ENCODE measurements around the gene CNPPD1.
A peak's percentile ranks its signal among the peaks of the same experiment; 100 is the strongest.

CNPPD1 gene

GRCh38 chr2:219163156-219163555, 13.6 kb downstream of the CNPPD1 start:
- H3K27ac ChIP-seq (ENCODE audit: low read depth, low read length): no peak overlapping the region
- no peak overlapping the region for H3K23ac ChIP-seq (ENCODE audit: low read length)
- no peak overlapping the region for H2BK120ac ChIP-seq (ENCODE audit: low read depth, low read length)
- no peaks in the 10 kb centered on the region for H3K79me2 ChIP-seq (ENCODE audit: control insufficient read depth, insufficient read depth, low read length)
- H3K79me1 ChIP-seq (ENCODE audit: low read length): no peaks in the 10 kb centered on the region
- no peak overlapping the region for H3K4me2 ChIP-seq (ENCODE audit: low read length)
- WGBS (ENCODE audit: extremely low coverage, insufficient coverage, low lambda C conversion rate): no CpG with 5 or more reads among the region's 6 CpGs
- H3K4me1 ChIP-seq (ENCODE audit: control insufficient read depth, low read depth, low read length): peaks cover 3% of the 10 kb centered on the region
- no peak overlapping the region for H2BK15ac ChIP-seq (replicated peaks; ENCODE audit: low read depth)
- H3K56ac ChIP-seq (ENCODE audit: low read length): no peak overlapping the region
- H2AK5ac ChIP-seq (ENCODE audit: low read length): no peak overlapping the region
- no peak overlapping the region for H3K4me3 ChIP-seq (ENCODE audit: low read length)
- H3K4ac ChIP-seq (ENCODE audit: low read depth, low read length): no peak overlapping the region
- H3K18ac ChIP-seq (ENCODE audit: low read length): no peak overlapping the region
- H3K36me3 ChIP-seq (ENCODE audit: control insufficient read depth, insufficient read depth, low read length): no peaks in the 10 kb centered on the region
- DNase-seq: no peak
- H3K9ac ChIP-seq (ENCODE audit: low read length): no peak overlapping the region
- H2BK5ac ChIP-seq (ENCODE audit: low read length): no peak overlapping the region
- no peaks in the 10 kb centered on the region for H3K27me3 ChIP-seq (ENCODE audit: insufficient read depth, low read length, poor library complexity)
- H4K8ac ChIP-seq (ENCODE audit: low read depth, low read length): no peak overlapping the region
- H4K5ac ChIP-seq (ENCODE audit: low read length): no peak overlapping the region

GRCh38 chr2:219161097-219161496, 15.6 kb downstream of the CNPPD1 start:
- Histone ChIP-seq H3K27me3 (ENCODE audit: insufficient read depth, low read length, poor library complexity) (no peaks in the 10 kb centered on the region), H3K36me3 (ENCODE audit: control insufficient read depth, insufficient read depth, low read length) (peaks cover 2% of the 10 kb centered on the region), H2BK5ac (ENCODE audit: low read length) (no peak overlapping the region), H3K79me2 (ENCODE audit: control insufficient read depth, insufficient read depth, low read length) (no peaks in the 10 kb centered on the region), H3K18ac (ENCODE audit: low read length) (no peak overlapping the region), H4K8ac (ENCODE audit: low read depth, low read length) (no peak overlapping the region), H3K27ac (ENCODE audit: low read depth, low read length) (no peak overlapping the region), H2BK15ac (replicated peaks; ENCODE audit: low read depth) (no peak overlapping the region), H3K4me3 (ENCODE audit: low read length) (peak overlapping the region; percentile 16), H3K4me2 (ENCODE audit: low read length) (peak overlapping the region; percentile 48), H3K4me1 (ENCODE audit: control insufficient read depth, low read depth, low read length) (peaks cover 3% of the 10 kb centered on the region), H2AK5ac (ENCODE audit: low read length) (no peak overlapping the region), H3K4ac (ENCODE audit: low read depth, low read length) (no peak overlapping the region), H2BK120ac (ENCODE audit: low read depth, low read length) (no peak overlapping the region), H3K9ac (ENCODE audit: low read length) (peak overlapping the region; percentile 68), H3K56ac (ENCODE audit: low read length) (peak overlapping the region; percentile 74), H4K5ac (ENCODE audit: low read length) (no peak overlapping the region), H3K23ac (ENCODE audit: low read length) (no peak overlapping the region), H3K79me1 (ENCODE audit: low read length) (no peaks in the 10 kb centered on the region)
- no CpG with 5 or more reads among the region's 4 CpGs for WGBS (ENCODE audit: extremely low coverage, insufficient coverage, low lambda C conversion rate)
- no peak for DNase-seq

GRCh38 chr2:219160186-219161017, 16.3 kb downstream of the CNPPD1 start, which contains the start of gene NHEJ1:
Gene NHEJ1 (minus strand): TSS chr2:219160815. CDS start chr2:219158362, 2,453 bp downstream.
- Histone ChIP-seq H4K5ac (ENCODE audit: low read length) (no peak within 1 kb of the TSS), H3K27ac (ENCODE audit: low read depth, low read length) (peak within 1 kb of the TSS; percentile 87), H3K27me3 (ENCODE audit: insufficient read depth, low read length, poor library complexity) (no peaks in the 10 kb centered on the region), H3K4me3 (ENCODE audit: low read length) (peak within 1 kb of the TSS; percentile 83), H3K56ac (ENCODE audit: low read length) (peak within 1 kb of the TSS; percentile 100), H3K4me2 (ENCODE audit: low read length) (peak within 1 kb of the TSS; percentile 77), H3K18ac (ENCODE audit: low read length) (peak within 1 kb of the TSS; percentile 95), H2BK15ac (replicated peaks; ENCODE audit: low read depth) (no peak within 1 kb of the TSS), H3K36me3 (ENCODE audit: control insufficient read depth, insufficient read depth, low read length) (peaks cover 2% of the 10 kb centered on the region), H3K23ac (ENCODE audit: low read length) (no peak within 1 kb of the TSS), H2AK5ac (ENCODE audit: low read length) (no peak within 1 kb of the TSS), H3K9ac (ENCODE audit: low read length) (peak within 1 kb of the TSS; percentile 96), H4K8ac (ENCODE audit: low read depth, low read length) (no peak within 1 kb of the TSS), H3K79me2 (ENCODE audit: control insufficient read depth, insufficient read depth, low read length) (no peaks in the 10 kb centered on the region), H3K4me1 (ENCODE audit: control insufficient read depth, low read depth, low read length) (peaks cover 3% of the 10 kb centered on the region), H3K79me1 (ENCODE audit: low read length) (no peaks in the 10 kb centered on the region), H2BK120ac (ENCODE audit: low read depth, low read length) (no peak within 1 kb of the TSS), H3K4ac (ENCODE audit: low read depth, low read length) (no peak within 1 kb of the TSS), H2BK5ac (ENCODE audit: low read length) (peak within 1 kb of the TSS; percentile 96)
- WGBS (ENCODE audit: extremely low coverage, insufficient coverage, low lambda C conversion rate): no CpG with 5 or more reads among the region's 70 CpGs
- peak; percentile 97 for DNase-seq

GRCh38 chr2:219159771-219160185, 16.9 kb downstream of the CNPPD1 start:
- H3K18ac ChIP-seq (ENCODE audit: low read length): no peak overlapping the region
- no peaks in the 10 kb centered on the region for H3K79me2 ChIP-seq (ENCODE audit: control insufficient read depth, insufficient read depth, low read length)
- H3K4me3 ChIP-seq (ENCODE audit: low read length): no peak overlapping the region
- WGBS (ENCODE audit: extremely low coverage, insufficient coverage, low lambda C conversion rate): no CpG with 5 or more reads among the region's 18 CpGs
- H4K5ac ChIP-seq (ENCODE audit: low read length): no peak overlapping the region
- no peak overlapping the region for H2BK120ac ChIP-seq (ENCODE audit: low read depth, low read length)
- H3K27ac ChIP-seq (ENCODE audit: low read depth, low read length): no peak overlapping the region
- H3K4me2 ChIP-seq (ENCODE audit: low read length): peak overlapping the region; percentile 54
- no peak overlapping the region for H2AK5ac ChIP-seq (ENCODE audit: low read length)
- no peak overlapping the region for H3K23ac ChIP-seq (ENCODE audit: low read length)
- no peak overlapping the region for H2BK5ac ChIP-seq (ENCODE audit: low read length)
- H4K8ac ChIP-seq (ENCODE audit: low read depth, low read length): no peak overlapping the region
- no peaks in the 10 kb centered on the region for H3K79me1 ChIP-seq (ENCODE audit: low read length)
- peak overlapping the region; percentile 50 for H3K9ac ChIP-seq (ENCODE audit: low read length)
- no peak overlapping the region for H2BK15ac ChIP-seq (replicated peaks; ENCODE audit: low read depth)
- no peak overlapping the region for H3K4ac ChIP-seq (ENCODE audit: low read depth, low read length)
- peak overlapping the region; percentile 77 for H3K56ac ChIP-seq (ENCODE audit: low read length)
- peaks cover 2% of the 10 kb centered on the region for H3K36me3 ChIP-seq (ENCODE audit: control insufficient read depth, insufficient read depth, low read length)
- H3K27me3 ChIP-seq (ENCODE audit: insufficient read depth, low read length, poor library complexity): no peaks in the 10 kb centered on the region
- H3K4me1 ChIP-seq (ENCODE audit: control insufficient read depth, low read depth, low read length): peaks cover 3% of the 10 kb centered on the region
- DNase-seq: no peak

GRCh38 chr2:219158586-219158985, 18.1 kb downstream of the CNPPD1 start:
- H2AK5ac ChIP-seq (ENCODE audit: low read length): no peak overlapping the region
- H3K79me1 ChIP-seq (ENCODE audit: low read length): no peaks in the 10 kb centered on the region
- no peak overlapping the region for H3K4me3 ChIP-seq (ENCODE audit: low read length)
- peaks cover 2% of the 10 kb centered on the region for H3K36me3 ChIP-seq (ENCODE audit: control insufficient read depth, insufficient read depth, low read length)
- no peak overlapping the region for H4K8ac ChIP-seq (ENCODE audit: low read depth, low read length)
- H3K9ac ChIP-seq (ENCODE audit: low read length): no peak overlapping the region
- H3K27me3 ChIP-seq (ENCODE audit: insufficient read depth, low read length, poor library complexity): no peaks in the 10 kb centered on the region
- H2BK120ac ChIP-seq (ENCODE audit: low read depth, low read length): no peak overlapping the region
- no peak overlapping the region for H2BK5ac ChIP-seq (ENCODE audit: low read length)
- peaks cover 3% of the 10 kb centered on the region for H3K4me1 ChIP-seq (ENCODE audit: control insufficient read depth, low read depth, low read length)
- H3K18ac ChIP-seq (ENCODE audit: low read length): no peak overlapping the region
- no peaks in the 10 kb centered on the region for H3K79me2 ChIP-seq (ENCODE audit: control insufficient read depth, insufficient read depth, low read length)
- H3K56ac ChIP-seq (ENCODE audit: low read length): no peak overlapping the region
- DNase-seq: no peak
- H3K27ac ChIP-seq (ENCODE audit: low read depth, low read length): no peak overlapping the region
- no peak overlapping the region for H2BK15ac ChIP-seq (replicated peaks; ENCODE audit: low read depth)
- WGBS (ENCODE audit: extremely low coverage, insufficient coverage, low lambda C conversion rate): no CpG with 5 or more reads among the region's 3 CpGs
- H3K4me2 ChIP-seq (ENCODE audit: low read length): no peak overlapping the region
- H4K5ac ChIP-seq (ENCODE audit: low read length): no peak overlapping the region
- no peak overlapping the region for H3K4ac ChIP-seq (ENCODE audit: low read depth, low read length)
- H3K23ac ChIP-seq (ENCODE audit: low read length): no peak overlapping the region

Data from mesendoderm (in vitro differentiated cells).